Fibroblast of skin of scalp (primary cell): Measurements from ENCODE around the gene FBXO17.

ENCODE experiments used
- DNase-seq: peaks from one replicate; pipeline ENCODE4 v3.0.0-alpha.2; 2013

FBXO17 gene

GRCh38 chr19:38915329-38916321, 59.9 kb downstream of the FBXO17 start:
- DNase-seq: no peak

- DNase-seq: no peak
Measured at GRCh38 chr19:38913958-38914357, 61.6 kb downstream of the FBXO17 start.

- DNase-seq: no peak
Measured at GRCh38 chr19:38912600-38913514, 62.7 kb downstream of the FBXO17 start.

GRCh38 chr19:38911388-38912001, 64.0 kb downstream of the FBXO17 start:
- no peak for DNase-seq

- DNase-seq: no peak
Measured at GRCh38 chr19:38910488-38910887, 65.1 kb downstream of the FBXO17 start.

- no peak for DNase-seq
Measured at GRCh38 chr19:38908911-38909310, 66.6 kb downstream of the FBXO17 start.

- DNase-seq: no peak
Measured at GRCh38 chr19:38907670-38908069, 67.9 kb downstream of the FBXO17 start.

GRCh38 chr19:38907227-38907626, 68.3 kb downstream of the FBXO17 start:
- DNase-seq: no peak

- DNase-seq: no peak
Measured at GRCh38 chr19:38905620-38906019, 69.9 kb downstream of the FBXO17 start.

- DNase-seq: no peak
Measured at GRCh38 chr19:38904581-38905539, 70.7 kb downstream of the FBXO17 start.

GRCh38 chr19:38901683-38902082, 73.9 kb downstream of the FBXO17 start:
- no peak for DNase-seq

GRCh38 chr19:38900743-38901190, 74.8 kb downstream of the FBXO17 start:
- DNase-seq: no peak

GRCh38 chr19:38900202-38900629, 75.3 kb downstream of the FBXO17 start:
- DNase-seq: no peak

GRCh38 chr19:38899447-38900201, 75.9 kb downstream of the FBXO17 start, which contains the start of the genes NFKBIB and SIRT2:
Gene NFKBIB, plus strand, starts transcription at chr19:38899969. Its CDS starts 64 bp downstream, at chr19:38900033.
Gene SIRT2, minus strand, starts transcription at chr19:38899618. Its CDS starts 97 bp downstream, at chr19:38899521.
- DNase-seq: peak; percentile 100

GRCh38 chr19:38898788-38899446, 76.6 kb downstream of the FBXO17 start:
- DNase-seq: peak; percentile 3

GRCh38 chr19:38894968-38895367, 80.6 kb downstream of the FBXO17 start:
- no peak for DNase-seq

- no peak for DNase-seq
Measured at GRCh38 chr19:38893341-38893771, 82.2 kb downstream of the FBXO17 start.

GRCh38 chr19:38892841-38893240, 82.7 kb downstream of the FBXO17 start:
- no peak for DNase-seq

GRCh38 chr19:38891771-38892170, 83.8 kb downstream of the FBXO17 start:
- no peak for DNase-seq
